Limb (tissue), 2 donors: ENCODE data around the gene COL13A1.

Experiments
- DNase-seq, 2 donors: peaks; one replicate each; pipeline ENCODE4 v3.0.0-alpha.2; 2016; ENCODE audit errors: extremely low spot score in 2 of 2

COL13A1 gene

DNA sequence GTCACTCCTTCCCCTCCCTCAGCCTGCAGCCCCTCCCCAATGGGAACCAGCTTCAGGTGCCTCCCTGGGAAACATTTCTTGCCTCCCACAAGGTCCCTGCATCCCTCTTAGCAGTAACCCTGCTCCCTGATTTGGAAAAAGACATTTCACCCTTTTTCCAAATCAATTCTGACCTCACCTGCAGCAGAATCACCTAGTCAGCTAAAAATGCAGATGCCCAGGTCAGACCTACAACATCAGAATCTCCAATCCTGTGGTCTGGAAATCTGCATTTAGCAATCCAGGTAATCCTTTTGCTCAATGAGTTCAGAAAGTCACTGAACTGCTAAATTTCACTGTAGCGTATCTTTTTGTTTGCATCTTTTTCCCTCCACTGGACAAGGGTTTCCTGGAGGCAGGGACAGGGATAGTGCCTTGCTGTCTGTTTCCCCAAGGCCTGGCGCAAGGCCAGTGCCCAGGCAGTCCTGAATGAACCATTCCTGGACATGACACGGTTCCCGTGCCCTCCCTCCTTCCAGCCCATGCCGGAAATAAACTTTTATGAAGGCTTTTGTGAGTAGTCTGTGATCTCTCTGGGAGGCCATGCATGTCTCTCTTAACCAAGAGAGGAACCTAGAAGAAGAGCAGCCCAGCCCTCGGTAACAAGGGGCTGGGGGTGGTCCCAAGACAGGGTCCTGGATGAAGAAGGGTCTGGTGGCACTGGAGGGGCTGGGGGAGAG, 44.0 kb downstream of the COL13A1 start:
- peak in 1 of 2 donors; percentile 53 for DNase-seq

DNA sequence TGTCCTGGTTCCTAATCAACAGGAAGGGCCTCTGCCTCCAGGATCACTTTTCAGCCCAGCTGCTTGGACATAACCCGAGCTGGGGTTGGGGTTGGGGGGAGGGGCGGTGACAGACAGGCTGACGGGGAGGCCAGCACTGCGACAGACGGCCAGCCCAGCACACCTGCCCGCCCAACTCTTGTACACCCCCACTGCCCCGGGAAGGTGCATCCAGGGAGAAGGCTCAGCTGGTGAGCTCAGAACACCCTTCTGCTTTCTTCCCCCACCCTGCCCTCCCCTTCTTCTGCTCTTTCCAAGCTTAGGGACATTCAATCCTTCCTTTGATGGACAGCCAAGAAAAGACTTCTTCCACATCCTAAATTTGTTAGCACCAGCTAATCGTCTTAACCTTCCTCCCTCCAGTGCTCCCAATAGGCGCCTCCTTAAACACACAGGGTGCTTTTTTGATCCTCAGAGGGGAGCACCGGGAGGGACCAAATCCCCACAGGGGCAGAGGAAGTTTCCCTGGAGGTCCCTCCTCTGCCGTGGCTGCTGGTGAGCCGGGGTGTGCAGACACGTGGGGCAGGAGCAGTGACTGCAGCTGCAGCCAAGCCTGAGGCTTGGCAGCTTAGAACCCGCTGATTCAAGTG, 44.7 kb downstream of the COL13A1 start:
- DNase-seq = peak in 1 of 2 donors; percentile 62

DNA sequence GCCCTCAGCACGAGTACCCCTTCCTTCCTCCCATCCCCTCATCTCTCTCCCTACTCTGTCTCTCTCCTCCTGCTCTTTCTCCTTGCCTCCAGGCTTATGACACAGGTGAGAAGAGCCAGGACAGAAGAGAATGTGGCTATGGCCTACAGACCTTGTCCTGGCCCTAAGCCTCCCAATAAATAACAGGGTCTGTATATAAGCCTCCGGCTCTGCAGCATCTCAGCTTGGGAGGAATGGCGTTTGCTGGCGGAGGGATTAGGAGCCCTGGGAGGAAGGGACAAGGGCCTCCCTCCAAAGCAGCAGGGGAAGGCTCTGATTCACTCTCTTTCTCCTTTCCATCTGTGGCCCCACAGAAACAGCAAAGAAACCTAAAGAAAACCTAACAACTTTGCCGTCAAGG, 45.8 kb downstream of the COL13A1 start:
- DNase-seq = no peak

DNA sequence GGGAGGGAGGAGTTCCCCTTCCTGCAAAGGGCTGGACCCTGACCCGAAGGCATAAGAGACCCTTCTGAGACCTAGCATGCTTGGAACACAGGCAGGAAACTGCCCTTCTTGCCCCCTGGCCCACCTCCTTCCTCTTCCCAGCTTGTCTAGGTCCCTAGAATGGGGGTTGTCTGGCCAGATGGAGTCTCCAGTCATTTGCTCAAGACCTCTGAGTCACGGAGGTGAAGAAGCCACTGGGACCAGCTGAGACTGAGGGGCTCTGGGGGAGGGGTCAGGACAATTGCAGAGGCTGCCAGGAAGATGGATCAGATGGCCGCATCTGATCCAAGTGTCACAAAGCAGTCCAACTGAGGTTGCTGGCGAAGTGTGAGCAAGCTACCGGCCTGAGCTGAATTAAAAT, 46.2 kb downstream of the COL13A1 start:
- no peak for DNase-seq

DNA sequence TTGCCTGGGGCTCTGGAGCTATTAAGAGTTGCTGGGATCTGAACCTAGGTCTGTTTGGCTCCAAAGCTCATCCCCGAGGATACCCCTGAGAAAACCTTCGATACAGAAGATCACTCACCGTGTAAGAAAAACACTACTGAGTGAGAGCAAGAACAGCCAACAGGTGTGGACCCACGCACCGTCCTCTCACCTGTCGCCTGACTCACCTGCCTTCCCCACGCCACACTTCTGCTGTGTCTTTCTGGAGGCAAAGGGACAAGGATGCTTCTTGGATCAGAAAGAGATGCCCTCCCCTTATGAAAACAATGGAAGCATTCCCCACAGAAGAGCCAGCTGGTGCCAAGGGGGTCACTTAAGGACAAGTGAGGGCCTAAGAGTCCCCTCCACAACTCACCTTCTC, 46.7 kb downstream of the COL13A1 start:
- DNase-seq = no peak

DNA sequence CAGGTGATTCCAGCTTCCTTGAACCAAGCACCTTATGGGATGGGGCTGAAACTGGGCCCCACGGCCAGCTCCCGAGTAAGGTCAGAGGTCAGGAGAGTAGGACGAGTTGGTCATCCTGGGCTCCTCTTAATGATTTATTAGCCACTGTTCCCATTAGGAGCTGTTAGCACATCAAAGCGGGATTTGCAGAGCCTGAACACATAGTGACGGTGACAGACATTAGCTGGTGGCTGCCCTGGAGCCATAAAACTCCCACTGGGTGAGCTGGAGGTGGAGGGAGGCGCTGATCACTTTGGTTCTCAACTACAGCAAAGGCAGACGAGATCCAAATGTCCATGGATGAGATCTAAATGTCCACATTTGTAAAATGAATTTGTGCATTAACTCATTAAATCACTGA, 48.1 kb downstream of the COL13A1 start:
- no peak for DNase-seq

DNA sequence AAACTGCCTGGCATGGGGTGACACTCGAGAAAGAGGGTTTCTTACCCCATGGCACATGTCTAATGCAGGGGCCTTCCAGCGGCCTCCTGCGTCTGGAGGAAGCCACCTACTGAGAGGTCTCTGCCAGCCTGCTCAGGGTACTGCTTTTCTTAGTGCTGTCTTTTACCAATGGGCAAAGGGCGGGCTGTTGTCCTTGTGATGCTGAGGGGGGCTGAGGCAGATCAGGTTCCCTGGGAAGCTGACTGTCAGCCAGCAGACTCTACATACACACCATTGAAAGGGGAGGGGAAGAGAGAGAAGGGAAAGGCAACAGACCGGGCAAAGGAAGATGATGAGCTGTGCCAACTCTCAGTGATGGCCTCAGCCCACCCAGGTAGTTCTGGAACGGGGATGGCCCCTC, 48.7 kb downstream of the COL13A1 start:
- no peak for DNase-seq

DNA sequence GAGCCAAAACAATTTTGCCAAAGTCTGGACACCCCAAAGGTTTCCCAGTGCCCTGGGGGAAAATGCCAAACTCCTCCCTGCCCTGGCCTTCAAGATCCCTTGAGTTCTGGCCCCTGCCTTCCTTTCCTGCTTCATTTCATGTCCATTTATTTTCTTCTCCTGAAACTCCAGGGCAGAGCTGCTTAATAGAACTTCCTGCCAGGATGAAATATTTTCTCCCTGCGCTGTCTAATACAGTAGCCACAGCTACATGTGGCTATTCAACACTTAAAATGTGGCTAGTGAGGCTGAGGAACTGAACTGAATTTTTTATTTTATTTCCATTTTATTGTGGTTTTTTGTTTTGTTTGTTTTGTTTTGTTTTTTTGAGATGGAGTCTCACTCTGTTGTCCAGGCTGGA, 49.6 kb downstream of the COL13A1 start:
- no peak for DNase-seq

DNA sequence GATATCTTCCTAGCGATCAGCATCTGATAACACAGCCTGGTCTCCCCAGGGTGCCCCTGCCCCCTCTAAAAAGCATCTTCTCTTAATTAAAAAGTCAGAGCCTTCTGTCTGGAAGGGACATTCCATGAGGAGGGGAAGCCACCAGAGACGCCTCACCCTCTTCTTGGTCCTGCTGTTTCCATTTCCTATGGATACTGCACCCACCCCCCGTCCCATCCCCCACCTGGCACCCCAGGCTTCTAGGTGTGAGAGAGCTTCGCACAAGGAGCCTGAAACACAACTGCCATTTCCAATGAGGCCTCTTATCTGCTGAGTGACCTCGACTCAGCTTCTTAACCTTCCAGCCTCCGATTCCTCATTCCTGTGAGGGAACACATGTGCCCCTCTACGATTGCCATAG, 51.4 kb downstream of the COL13A1 start:
- no peak for DNase-seq

DNA sequence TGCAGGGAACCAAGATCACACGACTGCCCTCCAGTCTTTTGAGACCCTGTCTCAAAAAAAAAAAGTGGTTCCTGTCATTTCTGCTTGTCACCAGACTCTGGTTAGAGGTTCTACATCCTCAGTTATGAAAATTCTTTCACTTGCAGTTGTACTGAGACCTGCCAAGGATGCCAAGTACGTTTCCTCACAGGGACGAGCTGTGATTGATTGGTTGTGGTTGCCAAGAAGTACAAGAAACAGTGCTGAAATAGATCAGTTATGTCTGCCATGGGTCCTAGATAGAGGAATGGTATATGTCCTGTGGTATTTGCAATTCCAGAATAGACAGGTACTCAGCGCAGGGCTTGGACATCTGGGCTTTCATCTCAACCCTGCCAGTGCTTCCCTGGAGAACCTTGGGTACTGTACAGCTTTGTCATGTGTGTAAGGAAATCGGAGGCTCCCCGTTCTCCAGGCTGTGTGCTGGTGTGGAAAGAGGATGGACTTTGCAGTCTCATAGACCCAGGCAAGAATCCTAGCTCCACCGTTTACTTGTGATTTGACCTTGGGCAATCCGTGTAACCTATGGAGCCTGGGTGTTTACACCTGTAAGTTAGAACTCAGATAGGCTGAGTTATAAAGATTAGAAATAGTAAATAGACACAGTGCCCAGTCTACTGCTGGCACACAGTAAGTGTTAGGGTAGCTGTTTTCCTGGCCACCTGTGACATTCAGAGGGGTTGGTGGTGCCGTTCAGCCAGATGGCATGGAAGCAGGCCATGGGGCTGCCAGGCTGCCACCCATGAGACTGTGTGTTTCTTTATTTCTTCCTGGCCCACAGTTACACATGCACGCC, 53.0 kb downstream of the COL13A1 start:
- no peak for DNase-seq

DNA sequence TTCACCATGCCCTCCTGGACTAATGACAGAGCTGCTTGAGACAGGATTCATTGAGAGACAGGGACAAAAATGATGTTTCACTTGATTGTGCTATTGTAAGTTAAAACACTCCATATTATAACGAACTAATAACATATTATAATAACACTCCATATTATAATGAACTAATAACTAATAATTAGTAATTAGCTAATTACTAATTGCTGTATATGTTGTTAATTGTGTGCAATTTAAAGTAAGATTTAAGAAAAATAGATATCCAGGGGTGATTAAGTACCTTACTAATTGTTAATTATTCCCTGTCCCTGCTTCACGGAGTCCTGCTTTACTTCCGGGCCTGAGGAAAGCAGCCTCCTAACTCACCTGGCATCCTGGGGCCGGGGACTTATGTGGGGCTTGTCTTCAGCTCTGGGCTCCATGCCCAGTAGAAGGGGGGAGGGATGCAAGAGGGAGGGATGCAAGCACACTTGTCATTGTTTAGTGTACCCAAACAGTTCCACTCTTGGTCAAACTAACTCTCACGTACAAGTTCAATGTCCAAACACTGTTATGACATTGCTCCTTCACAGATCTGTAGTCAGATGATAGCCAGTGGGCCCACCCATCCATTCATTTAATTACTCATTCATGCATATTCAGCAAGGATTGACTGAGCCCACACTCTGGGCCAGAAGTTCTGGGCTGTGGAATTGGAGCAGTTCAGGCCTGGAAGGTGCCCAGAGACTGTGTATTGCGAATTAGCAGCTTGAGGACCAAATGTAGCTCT, 53.8 kb downstream of the COL13A1 start:
- DNase-seq = no peak

DNA sequence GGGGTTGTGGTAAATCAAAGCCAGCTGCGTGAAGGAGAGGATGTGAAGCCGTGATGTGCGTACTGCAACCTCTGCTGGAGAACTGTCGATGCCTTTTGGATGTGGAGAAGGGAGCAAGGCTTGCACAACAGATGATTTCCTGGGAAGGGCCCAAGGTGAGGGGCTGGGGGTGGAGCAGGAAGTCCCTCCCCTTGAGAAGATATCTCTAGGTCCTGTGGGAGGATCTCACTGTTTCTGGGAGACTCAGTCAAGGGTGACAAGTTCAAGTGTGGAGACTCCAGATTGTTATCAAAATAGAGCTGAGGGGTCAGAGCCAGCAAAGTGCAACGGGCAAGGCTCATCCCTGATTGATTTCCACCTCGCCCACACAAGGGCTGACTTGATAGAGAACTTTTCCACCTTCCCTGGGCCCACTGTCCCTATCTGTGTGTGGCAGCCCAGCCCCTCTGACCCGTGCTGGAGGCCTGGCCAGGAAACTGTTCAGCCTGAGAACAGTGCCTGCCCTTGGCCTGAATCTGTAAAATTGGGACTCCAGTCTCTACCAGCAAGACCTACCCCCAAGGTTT, 55.0 kb downstream of the COL13A1 start:
- no peak for DNase-seq

DNA sequence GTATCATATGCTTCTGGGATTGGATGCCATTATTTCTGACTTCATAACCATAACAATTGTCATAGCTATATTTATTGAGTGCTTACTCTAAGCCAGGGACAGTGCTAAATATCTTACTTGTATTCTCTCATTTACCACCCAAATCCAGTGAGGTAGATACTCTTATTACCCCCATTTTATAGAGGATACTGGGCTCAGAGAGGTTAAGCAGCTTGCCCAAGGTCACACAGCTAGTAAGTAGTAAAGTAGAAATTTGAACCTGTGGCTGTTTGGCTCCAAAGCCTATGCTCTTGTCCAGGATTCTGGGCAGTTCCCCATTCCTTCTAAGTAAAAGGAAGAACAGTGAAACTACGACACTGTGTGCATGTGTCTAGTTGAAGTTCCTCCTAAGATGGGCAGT, 56.5 kb downstream of the COL13A1 start:
- no peak for DNase-seq

DNA sequence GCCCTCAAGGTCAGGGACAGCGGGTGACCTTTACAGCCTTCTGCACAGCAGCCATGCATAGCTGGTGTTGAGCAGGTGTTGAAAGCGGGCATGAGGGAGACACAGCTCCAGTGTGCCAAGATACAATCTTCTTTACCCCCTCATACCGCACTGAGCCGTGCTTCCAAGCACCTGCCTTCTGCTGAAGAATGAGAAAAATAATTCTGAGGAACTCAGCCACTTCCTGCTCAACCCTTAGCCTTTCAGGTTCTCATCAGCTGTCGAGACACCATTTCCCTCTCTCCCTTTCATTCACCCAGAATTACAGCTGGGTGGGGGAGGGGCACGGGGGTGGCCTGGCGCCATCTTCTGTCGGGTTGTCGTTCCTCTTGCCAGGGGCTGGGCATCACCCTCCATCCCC, 58.6 kb downstream of the COL13A1 start:
- no peak for DNase-seq

DNA sequence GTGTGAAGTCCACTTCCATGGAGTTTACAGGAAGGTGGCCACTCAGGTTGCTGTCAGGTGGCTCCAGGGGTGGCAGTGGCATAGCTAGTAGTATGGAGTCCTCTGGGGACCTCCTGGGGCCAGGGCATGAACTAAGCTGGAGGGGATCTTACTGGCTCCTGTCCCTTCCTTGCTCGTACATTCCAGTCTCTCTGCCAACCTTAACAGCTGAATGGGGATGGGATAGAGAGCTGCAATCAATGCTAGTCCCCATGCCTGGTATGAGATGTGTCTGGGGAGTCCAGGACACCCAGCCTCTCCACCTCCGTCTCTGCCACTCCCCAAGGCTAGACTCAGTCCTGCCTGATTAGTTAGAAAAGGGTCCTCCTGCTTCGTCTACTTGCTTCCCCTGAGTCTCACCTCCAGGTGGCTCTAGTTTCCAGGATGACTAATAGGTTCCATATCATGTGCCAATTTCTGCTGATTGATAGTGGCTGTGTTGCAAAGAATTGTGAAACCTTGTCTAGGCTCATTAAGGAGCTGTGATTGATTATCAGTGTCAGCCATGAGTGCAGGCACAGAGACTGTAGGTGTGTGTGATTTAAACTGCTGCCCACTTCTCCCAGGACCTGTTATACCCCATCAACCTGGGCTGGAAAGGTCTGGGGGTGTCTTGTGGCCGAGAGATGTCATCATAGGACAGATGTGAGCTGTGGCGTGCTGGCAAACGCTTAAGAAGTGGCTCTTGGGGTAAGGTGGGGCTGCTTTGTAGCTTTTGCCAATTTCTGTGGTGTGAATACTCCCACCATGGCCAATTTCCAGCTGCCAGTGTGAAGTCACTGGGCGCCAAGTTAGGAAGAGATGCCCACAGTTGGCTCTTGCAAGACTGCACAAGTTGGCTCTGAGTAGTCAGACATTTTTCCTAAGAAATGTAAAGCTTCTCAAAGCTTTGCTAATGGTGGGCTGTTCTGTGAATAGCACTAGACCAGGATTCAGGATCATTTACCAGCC, 59.8 kb downstream of the COL13A1 start:
- DNase-seq = no peak

DNA sequence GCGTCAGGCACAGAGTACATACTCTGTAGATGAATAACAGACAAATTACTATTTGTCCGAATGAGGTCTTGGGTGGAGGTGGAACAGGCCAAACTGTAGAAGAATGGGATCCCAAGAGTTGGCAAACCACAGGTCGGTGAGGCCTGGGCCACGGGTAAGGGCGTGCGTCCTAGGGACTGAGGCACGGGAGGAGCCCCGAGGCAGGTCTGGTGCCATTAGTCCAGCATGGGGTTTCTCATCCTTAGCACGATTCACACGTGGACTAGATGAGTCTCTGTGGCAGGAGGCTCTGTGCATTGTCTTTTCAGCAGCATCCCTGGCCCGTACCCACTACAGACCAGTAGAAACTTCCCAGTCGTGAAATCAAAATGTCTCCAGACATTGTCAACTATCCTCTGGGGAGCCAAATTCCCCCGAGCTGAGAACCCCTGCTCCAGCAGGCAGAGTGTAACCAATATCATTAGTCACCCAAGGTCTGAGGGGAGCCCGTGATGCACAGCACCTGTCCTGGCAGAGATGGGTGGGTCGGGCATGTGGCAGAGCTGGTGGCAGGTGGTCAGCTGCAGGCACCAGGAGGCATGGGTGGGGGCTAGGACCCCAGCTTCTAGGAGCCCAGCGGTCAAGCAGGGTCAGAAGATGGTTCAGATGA, 61.3 kb downstream of the COL13A1 start:
- no peak for DNase-seq

DNA sequence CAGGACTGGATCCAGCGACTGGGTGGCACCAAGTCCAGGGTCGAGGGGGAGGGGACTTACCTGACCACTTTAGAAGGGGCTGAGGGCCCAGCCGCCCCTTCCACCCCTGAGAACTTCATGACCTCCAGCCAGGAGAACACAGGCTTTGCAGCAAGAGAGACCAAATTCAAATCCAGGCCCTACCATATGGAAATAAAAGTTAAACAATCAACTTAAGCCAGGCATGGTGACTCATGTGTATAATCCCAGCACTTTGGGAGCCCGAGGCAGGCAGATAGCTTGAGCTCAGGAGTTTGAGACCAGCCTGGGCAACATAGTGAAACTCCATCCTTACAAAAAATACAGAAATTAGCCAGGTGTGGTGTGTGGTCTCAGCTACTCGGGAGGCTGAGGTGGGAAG, 61.9 kb downstream of the COL13A1 start:
- DNase-seq = no peak

DNA sequence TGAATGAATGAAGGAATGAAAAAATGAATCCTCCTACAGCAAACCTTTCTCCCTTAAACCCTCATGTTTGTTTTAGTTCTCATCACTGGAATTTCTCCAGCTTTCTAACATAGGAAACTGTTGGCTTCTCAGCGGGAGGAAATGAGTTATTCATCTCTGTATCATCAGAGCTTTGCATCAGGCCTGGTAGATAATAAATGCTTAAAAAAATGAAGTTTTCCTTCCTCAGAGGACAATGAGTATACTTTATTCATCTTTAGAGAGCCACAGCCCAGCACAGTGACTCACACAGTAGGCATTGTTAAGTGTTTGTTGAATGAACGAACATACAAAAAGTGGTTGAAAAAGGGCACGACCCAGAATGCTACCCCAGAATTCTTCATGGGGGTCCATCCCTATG, 62.6 kb downstream of the COL13A1 start:
- DNase-seq = no peak

DNA sequence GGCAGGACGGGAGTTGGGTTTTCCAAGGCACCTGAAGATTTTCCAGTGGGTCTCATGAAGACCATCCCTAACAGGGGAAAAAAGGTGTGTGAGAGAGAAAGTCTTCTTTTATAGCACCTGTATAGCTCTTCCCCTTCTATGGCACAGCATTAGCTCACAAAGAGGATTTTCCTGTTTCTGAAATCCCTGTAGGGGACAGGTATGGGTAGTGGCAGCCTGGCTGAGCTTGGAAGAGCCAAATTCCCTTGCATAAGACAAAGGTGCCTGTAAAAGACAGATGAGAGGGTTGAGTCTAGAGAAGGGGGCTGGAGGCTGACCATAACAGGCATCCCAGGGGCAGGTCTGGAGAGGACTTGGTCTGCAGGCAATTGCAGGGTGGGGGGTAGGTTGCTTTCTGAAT, 63.7 kb downstream of the COL13A1 start:
- no peak for DNase-seq

DNA sequence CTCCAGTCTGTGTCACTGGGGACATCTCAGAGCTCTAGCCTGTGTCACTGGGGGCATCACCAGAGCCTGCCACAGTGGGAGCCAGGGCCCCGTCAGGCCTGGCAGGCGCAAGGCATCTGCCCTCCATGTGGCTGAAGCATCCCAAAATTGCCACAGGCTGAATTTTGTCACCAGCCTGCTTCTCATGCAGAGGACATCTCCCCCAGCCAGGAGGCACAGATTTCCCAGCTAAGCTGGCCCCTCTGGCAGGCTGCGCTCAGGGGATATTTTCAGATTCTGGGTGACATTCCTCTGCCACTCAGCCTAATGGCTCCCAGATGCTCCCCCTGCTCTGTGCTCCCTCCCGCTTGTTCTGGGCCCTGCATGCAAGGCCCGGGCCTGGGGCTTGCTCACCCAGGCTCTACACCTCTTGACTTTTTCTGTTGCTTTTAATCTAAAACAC, 64.6 kb downstream of the COL13A1 start:
- peak in 1 of 2 donors; percentile 50 for DNase-seq
